WTC11 (cell line): ENCODE data around the gene CDKL2.

ENCODE experiments used
- CREB1 ChIP-seq: sonication (generic); formaldehyde crosslinking; IDR thresholded peaks from 2 replicates; pipeline ENCODE4 v1.8.0; 2023; ENCODE audit warnings: mild to moderate bottlenecking, missing genetic modification reagents
- CTCF ChIP-seq: fragments of 200-600 bp; IDR thresholded peaks from 2 replicates; pipeline ENCODE4 v1.8.0; 2022; ENCODE audit warnings: antibody characterized with exemption
- E2F4 ChIP-seq: sonication (generic); formaldehyde crosslinking; IDR thresholded peaks from 2 replicates; pipeline ENCODE4 v1.8.1; 2022; ENCODE audit warnings: low read depth, mild to moderate bottlenecking, moderate library complexity, missing genetic modification reagents, borderline replicate concordance
- EMX1 ChIP-seq: fragments of 250-450 bp; sonication (Bioruptor Pico); IDR thresholded peaks from 2 replicates; pipeline ENCODE4 v1.8.0; 2021; ENCODE audit warnings: mild to moderate bottlenecking
- ERG ChIP-seq: fragments of 250-450 bp; sonication (Bioruptor Pico); IDR thresholded peaks from 2 replicates; pipeline ENCODE4 v1.8.0; 2021; ENCODE audit warnings: mild to moderate bottlenecking
- FOXK1 ChIP-seq: sonication (generic); formaldehyde crosslinking; IDR thresholded peaks from 2 replicates; pipeline ENCODE4 v1.8.0; 2022; ENCODE audit warnings: mild to moderate bottlenecking, moderate library complexity, missing genetic modification reagents
- KAT7 ChIP-seq: sonication (generic); formaldehyde crosslinking; IDR thresholded peaks from 2 replicates; pipeline ENCODE4 v1.8.1; 2023; ENCODE audit warnings: missing genetic modification reagents, mild to moderate bottlenecking, borderline replicate concordance
- MAX ChIP-seq: sonication (generic); formaldehyde crosslinking; IDR thresholded peaks from 2 replicates; pipeline ENCODE4 v1.8.0; 2022; ENCODE audit warnings: mild to moderate bottlenecking, missing genetic modification reagents
- SMAD4 ChIP-seq: sonication (generic); formaldehyde crosslinking; IDR thresholded peaks from 2 replicates; pipeline ENCODE4 v1.8.0; 2022; ENCODE audit warnings: mild to moderate bottlenecking, missing genetic modification reagents
- USF2 ChIP-seq: sonication (generic); formaldehyde crosslinking; IDR thresholded peaks from 2 replicates; pipeline ENCODE4 v1.8.1; 2023; ENCODE audit warnings: mild to moderate bottlenecking, missing genetic modification reagents, moderate library complexity

GRCh38 chr4:75555294-75556164, 74.8 kb downstream of the CDKL2 start, which contains the start of gene ODAPH:
- no peak for TF ChIP-seq ERG (CRISPR knock-in tag)
- no peak for TF ChIP-seq E2F4 (CRISPR knock-in tag)
- TF ChIP-seq EMX1 (CRISPR knock-in tag), result no peak
- TF ChIP-seq KAT7 (CRISPR knock-in tag), result no peak
- TF ChIP-seq MAX, result no peak
- no peak for TF ChIP-seq USF2 (CRISPR knock-in tag)
- no peak for TF ChIP-seq CTCF
- TF ChIP-seq CREB1 (CRISPR knock-in tag), result no peak
- TF ChIP-seq FOXK1 (CRISPR knock-in tag), result no peak
- TF ChIP-seq SMAD4, result no peak
